ENCODE measurements around the gene CDKN1A. TPM values are rescaled to one million over a fixed set of nuclear protein-coding genes. Genes with fewer than 3 reads are reported as not detected.
A peak's percentile ranks its signal among the peaks of the same experiment; 100 is the strongest.

The CDKN1A gene
- 105 and 117 TPM in 2 replicates for total RNA-seq (2014; rRNA removed; shearing (Covaris generic))

- in situ Hi-C loops (cut with HindIII; ENCODE audit: low sequenced_read_pairs): no loop called here
Observed at GRCh38 chr6:36678488-36679042, at the start of gene CDKN1A. CDKN1A (plus strand) TSS chr6:36678714; CDS start chr6:36684102, 5,388 bp downstream.

GRCh38 chr6:36629784-36630183 is 48.7 kb upstream of the CDKN1A start:
- in situ Hi-C loops (cut with HindIII; ENCODE audit: low sequenced_read_pairs): no loop called here
- DNase-seq (ENCODE audit: low spot score): no peak

More at GRCh38 chr6:36678488-36679042, at the start of gene CDKN1A:
- peak; percentile 65 for DNase-seq (ENCODE audit: low spot score)

- in situ Hi-C loops (cut with HindIII; ENCODE audit: low sequenced_read_pairs): no loop called here
Observed at GRCh38 chr6:36631326-36632011, 47.0 kb upstream of the CDKN1A start.

GRCh38 chr6:36633370-36633769 is 45.1 kb upstream of the CDKN1A start:
- DNase-seq (ENCODE audit: low spot score): no peak
- in situ Hi-C loops (cut with HindIII; ENCODE audit: low sequenced_read_pairs): no loop called here

More at GRCh38 chr6:36631326-36632011, 47.0 kb upstream of the CDKN1A start:
- DNase-seq (ENCODE audit: low spot score): no peak

- in situ Hi-C loops (cut with HindIII; ENCODE audit: low sequenced_read_pairs): no loop called here
- no peak for DNase-seq (ENCODE audit: low spot score)
Observed at GRCh38 chr6:36633915-36634314, 44.6 kb upstream of the CDKN1A start.

GRCh38 chr6:36634317-36635108 is 44.0 kb upstream of the CDKN1A start:
- no peak for DNase-seq (ENCODE audit: low spot score)
- in situ Hi-C loops (cut with HindIII; ENCODE audit: low sequenced_read_pairs): no loop called here

GRCh38 chr6:36636283-36636682 is 42.2 kb upstream of the CDKN1A start:
- no peak for DNase-seq (ENCODE audit: low spot score)
- in situ Hi-C loops (cut with HindIII; ENCODE audit: low sequenced_read_pairs): no loop called here

- DNase-seq (ENCODE audit: low spot score): no peak
- in situ Hi-C loops (cut with HindIII; ENCODE audit: low sequenced_read_pairs): no loop called here
Observed at GRCh38 chr6:36636687-36637418, 41.7 kb upstream of the CDKN1A start.

GRCh38 chr6:36638579-36638978 is 39.9 kb upstream of the CDKN1A start:
- no peak for DNase-seq (ENCODE audit: low spot score)
- in situ Hi-C loops (cut with HindIII; ENCODE audit: low sequenced_read_pairs): no loop called here

- no peak for DNase-seq (ENCODE audit: low spot score)
- in situ Hi-C loops (cut with HindIII; ENCODE audit: low sequenced_read_pairs): no loop called here
Observed at GRCh38 chr6:36639171-36639808, 39.2 kb upstream of the CDKN1A start.

- DNase-seq (ENCODE audit: low spot score): no peak
- in situ Hi-C loops (cut with HindIII; ENCODE audit: low sequenced_read_pairs): no loop called here
Observed at GRCh38 chr6:36641543-36641942, 37.0 kb upstream of the CDKN1A start.

GRCh38 chr6:36642913-36643817 is 35.3 kb upstream of the CDKN1A start:
- in situ Hi-C loops (cut with HindIII; ENCODE audit: low sequenced_read_pairs): no loop called here
- peak; percentile 15 for DNase-seq (ENCODE audit: low spot score)

GRCh38 chr6:36643977-36644376 is 34.5 kb upstream of the CDKN1A start:
- in situ Hi-C loops (cut with HindIII; ENCODE audit: low sequenced_read_pairs): no loop called here
- no peak for DNase-seq (ENCODE audit: low spot score)

GRCh38 chr6:36649086-36649485 is 29.4 kb upstream of the CDKN1A start:
- in situ Hi-C loops (cut with HindIII; ENCODE audit: low sequenced_read_pairs): no loop called here
- no peak for DNase-seq (ENCODE audit: low spot score)

- in situ Hi-C loops (cut with HindIII; ENCODE audit: low sequenced_read_pairs): no loop called here
- DNase-seq (ENCODE audit: low spot score): no peak
Observed at GRCh38 chr6:36649701-36650484, 28.6 kb upstream of the CDKN1A start.

- in situ Hi-C loops (cut with HindIII; ENCODE audit: low sequenced_read_pairs): no loop called here
- no peak for DNase-seq (ENCODE audit: low spot score)
Observed at GRCh38 chr6:36650848-36651478, 27.6 kb upstream of the CDKN1A start.
